GM23338 (cell line): ENCODE results near the gene IGF2BP1. TPM values are rescaled to one million over a fixed set of nuclear protein-coding genes. Genes with fewer than 3 reads are reported as not detected.

Experiments used
- ATAC-seq: fragments of 200-7000 bp; cut with Tn5 transposase; 3 replicates; pipeline ENCODE4 v1.9.1; 2020
- DNase-seq: peaks from one replicate; pipeline ENCODE4 v3.0.0-alpha.2; 2015; ENCODE audit warnings: low spot score
- H2AFZ ChIP-seq: fragments of 200-600 bp; sonication (generic); 2 replicates; pipeline ENCODE4 v1.8.0; 2016; ENCODE audit warnings: antibody characterized with exemption, mild to moderate bottlenecking, moderate library complexity
- H3F3A ChIP-seq: fragments of 200-600 bp; sonication (generic); replicated peaks from 2 replicates; pipeline ENCODE4 v1.8.0; 2017; ENCODE audit warnings: antibody characterized with exemption, mixed run types, low read depth
- H3K27ac ChIP-seq: fragments of 200-600 bp; sonication (generic); 2 replicates; pipeline ENCODE4 v1.6.1; 2016; ENCODE audit warnings: low read depth
- H3K27me3 ChIP-seq: fragments of 200-600 bp; sonication (generic); 2 replicates; pipeline ENCODE4 v1.8.0; 2016; ENCODE audit warnings: mild to moderate bottlenecking, mixed run types, moderate library complexity; ENCODE audit not compliant: insufficient read depth
- H3K36me3 ChIP-seq: fragments of 200-600 bp; sonication (generic); 2 replicates; pipeline ENCODE4 v1.8.0; 2016; ENCODE audit warnings: mild to moderate bottlenecking; ENCODE audit not compliant: insufficient read depth
- H3K4me1 ChIP-seq: fragments of 200-600 bp; sonication (generic); 2 replicates; pipeline ENCODE4 v1.8.0; 2016; ENCODE audit warnings: mild to moderate bottlenecking, moderate library complexity; ENCODE audit not compliant: insufficient read depth
- H3K4me2 ChIP-seq: fragments of 200-600 bp; sonication (generic); 2 replicates; pipeline ENCODE4 v1.7.1; 2017; ENCODE audit warnings: mixed run types
- H3K4me3 ChIP-seq: fragments of 200-600 bp; sonication (generic); 2 replicates; pipeline ENCODE4 v1.6.1; 2016; ENCODE audit warnings: mixed run types
- H3K79me2 ChIP-seq: fragments of 200-600 bp; sonication (generic); replicated peaks from 2 replicates; pipeline ENCODE4 v1.8.0; 2017; ENCODE audit warnings: mild to moderate bottlenecking; ENCODE audit not compliant: insufficient read depth
- H3K9me2 ChIP-seq: fragments of 200-600 bp; sonication (generic); 2 replicates; pipeline ENCODE4 v1.8.0; 2017; ENCODE audit not compliant: insufficient read depth
- H4K20me1 ChIP-seq: fragments of 200-600 bp; sonication (generic); replicated peaks from 2 replicates; pipeline ENCODE4 v1.8.0; 2017; ENCODE audit warnings: mild to moderate bottlenecking; ENCODE audit not compliant: insufficient read depth
- H3K27ac Mint-ChIP-seq: 2 replicates; pipeline ENCODE4 v1.8.0; 2020; ENCODE audit warnings: inconsistent platforms, mild to moderate bottlenecking, moderate library complexity, mixed read lengths
- H3K27me3 Mint-ChIP-seq: 3 replicates; pipeline ENCODE4 v1.8.0; 2022; ENCODE audit warnings: low read depth, mild to moderate bottlenecking, moderate library complexity, mixed read lengths, inconsistent platforms; ENCODE audit not compliant: insufficient read depth, poor library complexity
- H3K36me3 Mint-ChIP-seq: 3 replicates; pipeline ENCODE4 v1.8.0; 2021; ENCODE audit warnings: low read depth, mild to moderate bottlenecking, inconsistent platforms, moderate library complexity, mixed read lengths
- H3K4me1 Mint-ChIP-seq: 3 replicates; pipeline ENCODE4 v1.8.0; 2020; ENCODE audit warnings: mild to moderate bottlenecking, inconsistent platforms, mixed read lengths
- H3K4me3 Mint-ChIP-seq: 3 replicates; pipeline ENCODE4 v1.8.0; 2021; ENCODE audit warnings: moderate library complexity, mild to moderate bottlenecking, inconsistent platforms, mixed read lengths
- H3K9me3 Mint-ChIP-seq: 3 replicates; pipeline ENCODE4 v1.8.0; 2020; ENCODE audit warnings: moderate library complexity, mild to moderate bottlenecking, inconsistent platforms, mixed read lengths
- CREB1 ChIP-seq: fragments of 250-450 bp; sonication (Bioruptor Pico); IDR thresholded peaks from 2 replicates; pipeline ENCODE4 v1.5.0; 2020; ENCODE audit warnings: low read depth, mild to moderate bottlenecking, moderate library complexity
- CTCF ChIP-seq, 2 experiments: fragments of 200-600 bp in 1 of 2; sonication (generic) in 1 of 2; conservative IDR thresholded peaks; 2 replicates each; pipeline versions ENCODE4 v1.5.1 to v1.6.1; 2016 to 2017; ENCODE audit warnings: antibody characterized with exemption in 2 of 2, low read depth in 2 of 2, mild to moderate bottlenecking in 2 of 2, moderate library complexity in 1 of 2
- ETS1 ChIP-seq: IDR thresholded peaks from 2 replicates; pipeline ENCODE4 v1.6.1; 2016; ENCODE audit warnings: antibody characterized with exemption
- EZH2 ChIP-seq: fragments of 200-600 bp; sonication (generic); IDR thresholded peaks from one replicate; pipeline ENCODE4 v1.8.0; 2017; ENCODE audit warnings: antibody characterized with exemption, mild to moderate bottlenecking, low read depth; ENCODE audit not compliant: unreplicated experiment
- EZH2phosphoT487 ChIP-seq: fragments of 200-600 bp; sonication (generic); IDR thresholded peaks from one replicate; pipeline ENCODE4 v1.8.1; 2018; ENCODE audit warnings: antibody characterized with exemption; ENCODE audit not compliant: unreplicated experiment
- JUNB ChIP-seq: IDR thresholded peaks from one replicate; pipeline ENCODE4 v1.6.1; 2016; ENCODE audit warnings: antibody characterized with exemption; ENCODE audit not compliant: unreplicated experiment
- POLR2AphosphoS5 ChIP-seq: IDR thresholded peaks from 2 replicates; pipeline ENCODE4 v1.6.1; 2016; ENCODE audit warnings: antibody characterized with exemption, low read depth
- REST ChIP-seq: IDR thresholded peaks from one replicate; pipeline ENCODE4 v1.6.1; 2018; ENCODE audit warnings: antibody characterized with exemption; ENCODE audit not compliant: unreplicated experiment
- STAT1 ChIP-seq: IDR thresholded peaks from one replicate; pipeline ENCODE4 v1.6.1; 2016; ENCODE audit warnings: antibody characterized with exemption; ENCODE audit not compliant: unreplicated experiment
- ZNF114 ChIP-seq: fragments of 250-450 bp; sonication (Bioruptor Pico); IDR thresholded peaks from 2 replicates; pipeline ENCODE4 v1.5.0; 2020; ENCODE audit warnings: mild to moderate bottlenecking, moderate library complexity
- ZNF331 ChIP-seq: fragments of 250-450 bp; sonication (Bioruptor Pico); IDR thresholded peaks from 2 replicates; pipeline ENCODE4 v1.5.0; 2020; ENCODE audit warnings: low read depth, mild to moderate bottlenecking, moderate library complexity
- ZNF462 ChIP-seq: fragments of 250-450 bp; sonication (Bioruptor Pico); IDR thresholded peaks from 2 replicates; pipeline ENCODE4 v1.5.0; 2020; ENCODE audit warnings: mild to moderate bottlenecking, moderate library complexity
- polyA plus RNA-seq: library from polyadenylated mRNA; unstranded; fragments of >200 nt; fragmentation: Nextera tagmentation; extraction: Ambion mirVana; gene quantifications from 2 replicates; pipeline ENCODE4 v1.2.1, GENCODE V29; 2016
- total RNA-seq: library from RNA; depleted of rRNA; stranded (reverse); fragments of >200 nt; shearing (Covaris generic); gene quantifications from 2 replicates; pipeline ENCODE4 v1.2.3, GENCODE V29; 2014

The IGF2BP1 gene
- total and polyA plus RNA-seq, 2 experiments from 2014 or later: 68.6 to 249 TPM

GRCh38 chr17:49051269-49051668 is 54.1 kb downstream of the IGF2BP1 start:
- peaks cover 12% of the 10 kb centered on the region for H3K27me3 Mint-ChIP-seq
- no peaks in the 10 kb centered on the region for H3K9me3 Mint-ChIP-seq
- DNase-seq (no peak), ATAC-seq (peak; percentile 48)
- Histone ChIP-seq H3K4me1 (peaks cover 52% of the 10 kb centered on the region), H4K20me1 (peaks cover 57% of the 10 kb centered on the region), H3K4me3 (no peak overlapping the region), H3K27me3 (no peaks in the 10 kb centered on the region), H3K4me2 (no peak overlapping the region), H2AFZ (no peak overlapping the region), H3K36me3 (peaks cover 75% of the 10 kb centered on the region), H3F3A (peaks cover 44% of the 10 kb centered on the region), H3K79me2 (no peaks in the 10 kb centered on the region), H3K27ac (peak overlapping the region; percentile 78; the same call in 1 of the 2 replicates), H3K9me2 (no peaks in the 10 kb centered on the region)
- H3K27ac Mint-ChIP-seq: no peak overlapping the region
- peaks cover 91% of the 10 kb centered on the region for H3K36me3 Mint-ChIP-seq
- TF ChIP-seq EZH2phosphoT487: no peak
- TF ChIP-seq CTCF (conservative IDR thresholded peaks at IDR 0.05; ENCODE audit: low read depth in 2 of 2): 0 out of 4 replicates have a peak, but pooled peaks of 1 of the 2 experiments have one; percentile 8
- no peak for TF ChIP-seq ZNF331 (CRISPR knock-in tag)
- no peak for TF ChIP-seq JUNB
- TF ChIP-seq CREB1 (CRISPR knock-in tag): no peak
- TF ChIP-seq POLR2AphosphoS5: peak; percentile 8; the same call in 1 of the 2 replicates
- no peak for TF ChIP-seq REST
- TF ChIP-seq ETS1: no peak
- no peak for TF ChIP-seq STAT1
- no peak for TF ChIP-seq EZH2
- no peak for TF ChIP-seq ZNF114 (CRISPR knock-in tag)
- TF ChIP-seq ZNF462 (CRISPR knock-in tag): no peak
- peaks cover 50% of the 10 kb centered on the region for H3K4me1 Mint-ChIP-seq
- no peak overlapping the region for H3K4me3 Mint-ChIP-seq
